Fibroblast of pulmonary artery (primary cell): Measurements from ENCODE around the gene SNED1.

Source experiments
- DNase-seq: peaks from one replicate; pipeline ENCODE4 v3.0.0-alpha.2; 2010; ENCODE audit warnings: low read depth
- H3K4me3 ChIP-seq: replicated peaks from 2 replicates; pipeline ENCODE4 v1.5.1; 2011; ENCODE audit warnings: low read depth, mild to moderate bottlenecking, control low read depth, low read length, moderate library complexity
- CTCF ChIP-seq: IDR thresholded peaks from 2 replicates; pipeline ENCODE4 v1.5.1; 2011; ENCODE audit warnings: mild to moderate bottlenecking, control low read depth, low read length, inconsistent platforms; ENCODE audit errors: missing control alignments

The SNED1 gene

GRCh38 chr2:241142593-241142992 is 144.2 kb downstream of the SNED1 start:
- no peak for TF ChIP-seq CTCF

More at GRCh38 chr2:241142593-241142992, 144.2 kb downstream of the SNED1 start:
- no peak for DNase-seq
- H3K4me3 ChIP-seq, result no peak overlapping the region
